ENCODE measurements around the gene L3MBTL4.
A peak's percentile ranks its signal among the peaks of the same experiment; 100 is the strongest.
"Not testable (repeated sequence)": the region's sequence is repeated elsewhere in the genome, so short reads cannot be mapped to it uniquely, and the experiment has no call there.

Gene L3MBTL4

DNA sequence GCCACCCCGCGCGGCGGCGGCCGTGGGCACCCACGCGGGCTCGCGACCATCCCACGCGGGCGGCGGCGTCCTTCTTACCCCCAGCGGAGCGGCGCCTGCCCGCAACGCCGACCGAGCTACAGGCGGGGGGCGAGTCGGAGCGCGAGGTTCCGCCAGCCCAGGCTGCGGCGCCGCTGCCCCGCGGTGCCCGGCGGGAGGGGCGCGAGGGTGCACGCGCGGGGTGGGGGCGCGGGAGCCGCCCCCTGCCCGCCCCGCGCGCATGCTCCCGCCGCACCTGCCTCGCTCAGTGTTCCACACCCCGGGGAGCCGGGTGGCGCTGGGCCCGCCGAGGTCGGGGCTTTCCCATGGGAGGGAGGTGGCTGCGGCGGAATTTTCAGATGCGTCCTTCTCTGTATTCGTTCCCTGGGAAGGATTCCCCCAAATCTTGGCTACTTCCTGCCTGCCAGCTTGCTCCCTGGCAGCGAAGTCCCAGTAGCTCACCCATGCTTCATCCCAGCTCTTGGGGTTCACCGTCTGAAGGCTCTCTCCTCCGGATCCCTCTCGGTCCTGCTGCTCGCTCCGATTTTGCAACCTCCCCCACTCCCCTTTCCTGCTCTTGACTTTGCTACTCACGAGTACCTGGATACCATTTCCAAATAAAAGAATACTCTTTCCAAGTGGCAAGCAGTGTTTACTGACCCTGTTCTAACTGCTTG is at the start of gene L3MBTL4:
L3MBTL4 (minus strand) TSS at position 189 of the 695 bp plus-strand sequence. CDS start 103,286 bp downstream, outside the sequence.
- DNase-seq, result peak; percentile 1

DNA sequence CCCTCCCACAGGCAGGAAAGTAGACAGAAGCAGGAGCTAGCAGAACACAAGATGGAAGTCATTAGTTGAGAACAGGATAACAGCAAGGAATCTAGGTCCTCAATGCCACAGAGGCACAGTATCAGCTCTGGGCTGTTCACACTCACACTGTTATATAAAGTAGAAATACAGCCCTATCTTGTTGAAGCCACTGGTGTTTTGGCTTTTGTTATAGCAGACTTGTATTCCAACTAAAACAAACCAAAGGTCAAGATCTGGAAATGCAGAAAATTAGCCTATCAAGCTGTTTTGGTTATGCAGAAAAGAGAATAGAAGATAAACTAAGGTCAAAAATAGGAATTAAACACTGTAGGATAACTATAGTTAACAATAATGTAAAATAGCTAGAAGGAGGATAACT is 37.5 kb upstream of the L3MBTL4 start:
- DNase-seq, result no peak

DNA sequence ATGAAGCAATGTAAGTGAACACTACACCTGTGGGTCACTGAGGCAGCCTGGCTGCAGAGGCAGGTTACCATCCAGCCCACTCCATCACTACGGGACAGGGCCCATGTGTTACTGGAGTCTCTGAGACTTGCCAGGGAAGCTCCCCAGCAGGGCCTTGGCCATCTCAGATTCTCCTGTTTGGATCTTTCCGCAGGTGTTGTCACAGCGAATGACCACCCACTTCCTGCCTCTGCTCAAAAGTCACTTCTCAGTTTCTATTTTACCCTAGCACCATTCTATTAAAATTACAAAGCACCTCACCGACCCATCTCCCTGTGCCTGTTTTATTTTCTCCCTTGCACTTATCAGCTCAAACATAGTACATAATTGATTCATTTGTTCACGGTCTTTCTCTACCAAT is 34.5 kb upstream of the L3MBTL4 start:
- DNase-seq, result no peak

DNA sequence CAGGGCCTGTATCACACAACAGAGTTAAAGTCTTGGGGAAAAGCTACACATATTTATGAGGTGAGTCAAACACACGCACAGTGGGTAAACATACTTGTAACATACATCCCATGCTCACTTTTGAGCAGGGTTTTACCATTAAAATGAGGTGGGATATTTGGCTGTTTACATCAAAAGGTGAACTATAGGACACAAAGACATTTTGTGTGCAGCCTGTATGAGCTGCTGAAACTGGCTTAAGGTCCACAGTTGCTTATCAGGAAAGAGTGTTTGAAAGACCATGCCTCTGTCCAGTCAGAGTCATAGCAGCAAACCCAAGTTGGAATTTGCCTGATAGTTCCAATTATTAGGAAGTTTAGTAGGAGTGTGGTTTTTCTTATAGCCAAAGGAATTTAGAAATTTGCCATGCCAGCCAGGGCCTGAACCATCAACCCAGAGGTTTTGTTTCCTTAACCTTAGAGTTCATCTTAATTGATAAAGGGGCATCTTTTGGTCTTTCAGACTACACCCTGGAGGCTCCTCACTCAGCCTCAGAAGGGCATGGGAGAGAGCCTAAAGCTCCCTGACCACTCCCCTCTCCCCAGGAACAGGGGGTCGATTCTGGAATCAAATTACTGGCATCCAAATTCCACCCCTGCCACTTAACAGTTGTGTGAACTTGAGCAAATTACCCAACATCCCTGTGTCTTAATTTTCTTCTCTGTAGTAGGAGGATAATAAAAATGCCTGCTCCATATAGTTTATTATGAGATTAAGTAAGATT is 29.9 kb upstream of the L3MBTL4 start:
- no peak for DNase-seq

DNA sequence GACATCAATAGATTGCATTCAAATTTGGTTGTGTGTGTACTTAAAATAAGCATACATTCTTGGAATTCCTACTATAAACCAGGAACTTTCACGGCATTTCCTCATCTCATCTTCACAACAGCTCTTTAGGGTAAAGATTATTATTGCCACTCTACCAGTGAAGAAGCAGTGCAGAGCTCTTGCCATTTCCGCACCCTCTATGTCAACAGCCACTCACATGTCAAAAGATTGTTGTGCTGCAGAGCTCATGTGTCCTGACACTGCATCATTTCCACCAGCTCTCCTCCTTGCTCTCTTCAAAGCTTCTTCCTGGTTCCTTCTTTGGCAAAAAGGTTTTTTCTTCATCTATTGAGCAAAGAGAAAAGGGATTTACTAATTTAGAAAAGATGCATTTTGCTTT is 26.5 kb upstream of the L3MBTL4 start:
- DNase-seq, result no peak

DNA sequence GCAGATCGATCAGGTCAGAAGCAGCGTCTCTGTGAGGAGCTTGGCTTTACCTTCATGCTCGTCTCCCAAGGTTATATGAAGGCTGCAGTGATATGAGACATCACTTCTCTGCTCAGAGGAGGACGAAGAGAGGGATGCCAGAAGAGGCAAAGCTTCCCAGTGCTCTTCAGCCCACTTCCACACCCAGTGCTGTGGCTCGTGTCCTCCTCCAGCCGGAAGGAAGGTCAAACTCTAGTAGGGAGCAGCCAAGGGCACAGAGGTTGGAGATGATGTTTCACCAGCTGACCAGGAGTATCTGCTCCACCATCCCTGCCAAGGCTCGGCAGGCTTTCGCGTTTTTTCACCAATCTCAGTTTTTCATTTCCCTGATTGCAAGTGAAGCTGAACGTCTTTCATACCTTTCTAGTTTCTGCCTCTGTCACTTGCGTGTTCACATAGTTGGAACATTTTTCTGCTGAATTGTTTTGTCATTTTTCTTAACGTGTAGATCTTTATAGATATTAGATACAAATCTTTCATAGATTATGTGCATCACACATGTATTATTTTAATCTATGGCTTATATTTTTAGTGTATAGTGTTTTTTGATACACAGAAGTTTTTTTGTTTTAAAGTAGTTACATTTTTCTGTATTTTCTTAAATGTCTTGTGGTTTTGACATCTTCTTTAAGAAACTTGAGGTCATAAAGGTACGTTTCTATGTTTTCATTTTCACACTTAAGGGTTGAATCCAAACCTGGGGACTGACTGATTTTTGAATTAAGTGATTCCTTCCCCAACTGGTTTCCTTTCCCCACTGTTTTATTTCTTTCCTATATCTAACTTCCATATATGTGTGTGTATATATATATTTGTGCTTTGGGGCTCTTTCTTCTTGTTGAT is 23.5 kb upstream of the L3MBTL4 start:
- no peak for DNase-seq

DNA sequence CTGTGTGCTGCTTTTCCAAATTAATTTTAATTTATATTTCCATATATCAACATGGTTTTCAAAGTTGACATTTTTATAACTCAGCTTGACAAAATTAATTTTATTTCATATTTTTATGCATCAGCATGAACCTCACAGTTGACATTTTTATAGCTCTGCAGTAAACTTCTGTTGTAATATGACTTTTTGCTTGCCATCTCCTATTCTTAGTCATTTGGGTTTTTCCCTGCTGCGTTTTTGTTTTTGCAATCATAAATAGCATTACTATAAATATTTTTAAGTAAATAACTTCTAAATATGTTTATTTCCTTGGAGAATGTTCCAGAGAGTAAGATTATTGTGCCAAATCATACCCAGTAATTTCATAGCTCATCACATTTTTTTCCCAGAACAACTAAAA is 21.0 kb upstream of the L3MBTL4 start:
- DNase-seq, result no peak

DNA sequence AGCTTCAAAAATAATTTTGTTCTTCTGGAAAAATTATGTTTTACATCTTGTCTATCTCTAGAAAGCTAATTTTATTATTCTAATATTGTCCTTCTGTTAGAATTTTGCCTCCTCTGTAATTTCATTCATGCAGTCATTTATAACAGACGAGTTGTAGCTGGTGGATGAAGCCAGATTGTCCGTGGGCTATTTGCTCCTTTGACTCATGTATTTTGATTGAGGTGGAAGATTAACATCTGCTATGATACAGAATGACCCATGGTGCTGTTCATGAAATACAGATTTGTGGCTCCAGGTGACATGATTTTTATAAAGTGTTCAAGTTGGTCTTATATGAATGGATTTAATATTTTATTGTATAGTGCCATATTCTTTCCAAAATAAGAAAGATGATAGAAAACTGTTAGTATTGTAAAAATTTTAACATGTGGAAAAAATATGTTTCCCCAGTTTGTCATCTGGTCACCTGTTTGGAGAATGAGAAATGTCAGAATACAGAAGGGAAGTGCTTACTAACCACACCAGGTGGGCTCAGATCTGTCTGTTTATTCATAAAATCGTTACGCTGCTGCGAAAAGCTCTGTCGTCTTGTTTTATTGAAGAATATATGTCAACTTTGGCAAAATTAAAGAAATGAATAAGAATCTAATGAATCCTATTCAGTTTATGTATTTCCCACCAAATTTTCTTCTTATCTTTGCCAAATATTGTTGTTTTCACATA is 20.4 kb upstream of the L3MBTL4 start:
- DNase-seq, result no peak

DNA sequence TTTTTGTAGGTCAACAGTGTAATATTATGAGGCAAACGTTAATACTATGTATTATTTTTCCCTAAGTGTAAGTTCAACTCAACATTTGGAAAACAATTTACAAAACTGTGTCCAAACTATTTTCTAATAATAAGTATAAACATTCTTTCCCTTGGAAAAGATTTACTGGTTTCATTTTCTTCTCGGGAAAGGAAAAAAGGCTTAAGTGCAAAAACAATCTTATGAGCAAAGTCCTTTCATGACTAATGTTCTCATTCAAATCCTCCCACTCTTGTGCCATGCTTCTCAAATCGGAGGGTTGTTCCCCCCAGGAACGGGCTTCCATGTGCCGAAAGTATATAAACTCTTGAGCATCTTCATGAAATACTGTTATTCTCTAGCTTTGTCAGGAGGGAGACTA is 19.8 kb upstream of the L3MBTL4 start:
- DNase-seq, result no peak

DNA sequence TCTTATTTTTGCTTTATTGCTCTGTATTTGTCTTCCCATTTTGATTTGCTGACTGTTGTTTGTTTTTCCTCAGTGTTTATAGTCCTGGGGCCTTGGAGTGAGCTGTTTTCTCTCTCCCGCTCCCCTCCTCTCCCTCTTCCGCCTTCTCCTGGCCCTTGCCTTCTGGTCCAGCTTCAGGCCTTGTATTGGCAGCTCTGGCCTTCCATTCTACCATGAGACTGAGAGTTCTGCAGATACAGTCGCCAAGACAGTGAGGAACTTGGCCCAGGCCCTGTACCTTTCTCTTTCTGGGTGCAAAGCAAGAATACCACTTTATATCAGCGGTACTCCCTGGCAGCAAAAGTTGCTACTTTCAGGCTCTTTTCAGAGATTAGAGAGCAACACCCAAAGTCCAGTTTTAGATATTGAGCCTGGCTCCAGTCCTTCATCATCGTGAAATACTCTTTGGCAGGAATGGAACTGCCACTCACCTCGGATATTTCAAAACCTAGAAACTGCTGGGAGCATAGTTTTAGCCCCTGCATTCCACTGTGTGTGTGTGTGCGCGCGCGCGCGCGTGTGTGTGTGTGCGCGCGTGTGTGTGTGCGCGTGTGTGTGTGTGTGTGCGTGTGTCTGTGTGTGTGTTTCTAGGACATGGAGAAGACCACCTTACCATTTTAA is 17.1 kb upstream of the L3MBTL4 start:
- no peak for DNase-seq

DNA sequence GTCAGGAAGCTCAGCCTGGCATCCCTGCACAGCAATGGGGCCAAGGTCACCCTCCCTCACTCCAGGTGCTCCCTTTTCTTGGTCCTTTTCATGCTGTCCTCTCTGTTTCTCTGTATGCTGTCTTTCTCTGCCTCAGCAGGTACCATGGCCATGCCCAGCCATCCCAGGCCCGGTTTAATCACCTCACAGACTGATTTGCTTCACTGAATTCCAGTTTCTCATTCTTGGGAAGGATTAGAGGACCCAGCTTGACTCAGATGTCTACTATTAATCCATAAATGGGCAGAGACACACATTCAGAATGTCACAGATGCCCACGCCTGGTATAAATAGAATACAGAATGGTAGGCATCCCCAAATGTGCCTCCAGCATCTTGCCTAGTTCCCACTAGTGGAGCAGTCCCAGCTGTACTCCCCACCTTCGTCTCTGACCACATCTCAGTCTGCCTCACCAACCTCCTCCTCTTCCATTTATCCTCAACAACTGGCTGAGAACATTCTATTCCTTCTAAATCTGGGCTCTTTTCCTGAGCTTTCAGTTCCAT is 14.2 kb upstream of the L3MBTL4 start:
- no peak for DNase-seq

DNA sequence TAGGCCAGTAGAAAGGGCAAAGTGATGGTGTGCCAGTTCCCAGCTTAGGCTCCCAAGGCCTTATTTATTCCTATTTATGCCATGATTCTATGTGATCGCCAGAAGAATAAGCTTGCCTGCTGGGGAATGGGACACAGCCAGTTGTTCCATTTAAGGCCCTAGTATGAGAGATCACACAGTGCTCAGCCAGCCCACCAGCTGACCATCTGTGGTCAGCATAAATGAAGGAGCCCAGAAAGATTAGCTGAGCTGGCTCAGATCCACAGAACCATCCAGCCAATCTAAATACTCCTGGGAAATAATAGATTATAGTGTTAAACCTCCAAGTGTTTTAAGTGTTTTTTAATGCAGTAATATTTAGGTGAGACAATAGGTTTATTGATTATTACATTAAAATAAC is 12.6 kb upstream of the L3MBTL4 start:
- DNase-seq, result no peak

DNA sequence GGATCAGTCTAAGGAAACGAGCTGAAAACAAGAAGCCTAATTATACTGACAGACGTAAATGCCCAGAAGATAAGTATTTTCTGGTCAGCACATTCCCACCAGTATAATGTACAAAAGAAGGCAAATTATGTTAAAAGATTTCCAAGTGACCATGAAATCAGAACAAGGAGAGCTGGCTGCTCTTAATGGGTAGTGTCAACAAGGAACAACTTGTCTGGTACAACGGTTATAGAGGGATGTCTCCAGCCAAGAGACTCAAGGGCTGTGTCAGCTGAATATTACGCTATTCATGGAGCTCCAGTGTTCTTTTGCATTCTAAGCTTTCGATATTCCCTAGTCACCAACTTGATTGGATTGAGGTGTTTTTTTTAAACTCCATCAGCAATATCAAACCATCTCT is 8.6 kb upstream of the L3MBTL4 start:
- no peak for DNase-seq

DNA sequence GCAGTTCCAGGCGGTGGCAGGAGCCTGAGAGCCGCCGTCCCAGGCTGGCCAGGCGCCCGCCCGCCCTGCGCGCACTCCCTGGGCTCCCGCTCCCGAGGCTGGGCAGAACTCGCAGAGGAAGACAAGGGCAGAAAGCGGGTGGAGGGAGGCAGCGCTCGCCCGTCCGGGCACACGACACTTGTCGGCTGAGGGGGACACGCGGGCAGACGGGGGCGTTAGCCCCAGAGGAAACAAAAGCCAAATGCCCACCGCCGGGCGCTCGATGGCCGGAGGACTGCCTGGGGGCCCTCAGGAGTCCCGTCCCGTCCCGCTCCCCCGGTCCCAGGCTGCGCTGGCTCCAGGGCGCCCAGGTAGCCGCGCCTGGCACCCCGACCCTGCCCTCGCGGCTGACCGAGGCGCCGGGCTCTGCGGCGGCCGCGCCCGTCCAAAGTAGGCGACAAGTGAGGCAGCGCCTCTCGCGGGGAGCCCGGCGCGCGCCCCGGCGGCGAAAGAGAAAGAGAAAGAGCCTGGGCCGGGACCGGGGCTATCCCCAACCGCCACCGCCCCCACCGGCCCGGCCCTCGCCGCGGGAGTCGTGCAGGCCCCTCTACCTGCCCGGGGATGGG is 491 bp downstream of the L3MBTL4 start:
- DNase-seq, result peak; percentile 24

DNA sequence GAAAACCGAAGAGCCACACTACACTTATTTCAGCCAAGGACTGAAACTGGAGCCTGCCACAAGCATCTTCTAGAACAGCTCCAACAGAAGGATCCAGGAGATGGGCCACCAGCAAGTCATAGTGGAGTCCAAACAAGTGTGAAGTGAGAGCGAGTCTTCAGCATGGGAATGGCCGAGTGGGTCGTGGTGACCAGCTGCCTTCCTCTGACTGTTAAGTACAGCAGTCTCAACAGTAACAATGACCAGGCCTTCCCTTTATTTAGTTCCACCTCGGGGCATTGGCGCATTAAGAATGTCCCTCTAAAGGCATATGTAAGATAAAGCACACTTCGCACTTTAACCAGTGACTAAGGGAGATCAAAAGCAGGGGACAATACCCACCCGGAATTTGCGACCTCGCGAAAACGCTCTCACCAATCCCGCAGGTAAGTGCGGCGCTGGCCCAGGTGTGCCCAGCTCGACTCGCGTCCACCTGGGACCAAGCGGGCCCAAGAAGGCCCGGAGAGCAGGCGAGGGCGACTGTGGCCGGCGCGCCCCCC is 1.1 kb downstream of the L3MBTL4 start:
- no peak for DNase-seq

DNA sequence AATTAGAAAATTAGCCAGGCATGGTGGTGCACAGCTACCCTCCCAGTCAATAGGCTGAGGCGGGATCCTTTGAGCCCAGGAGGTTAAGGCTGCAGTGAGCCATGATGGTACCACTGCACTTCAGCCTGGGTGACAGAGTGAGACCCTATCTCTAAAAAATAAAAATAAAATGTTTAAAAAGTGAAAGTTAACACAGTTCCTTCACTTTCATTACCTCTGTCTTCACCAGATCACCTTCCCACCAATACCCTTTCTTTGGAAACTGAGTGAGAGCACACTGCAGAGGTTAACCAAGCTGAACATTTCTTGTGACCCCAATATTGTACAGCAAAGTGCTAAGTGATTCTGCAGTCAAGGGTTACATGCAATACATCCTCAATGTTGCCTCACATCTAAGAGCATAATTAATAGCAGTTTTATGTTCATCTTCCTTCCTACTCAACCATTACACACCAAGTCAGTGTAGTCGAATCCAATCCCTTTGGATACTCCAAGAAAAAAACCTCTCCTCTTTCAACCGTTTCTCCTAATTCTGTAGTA is 1.7 kb downstream of the L3MBTL4 start:
- no peak for DNase-seq

DNA sequence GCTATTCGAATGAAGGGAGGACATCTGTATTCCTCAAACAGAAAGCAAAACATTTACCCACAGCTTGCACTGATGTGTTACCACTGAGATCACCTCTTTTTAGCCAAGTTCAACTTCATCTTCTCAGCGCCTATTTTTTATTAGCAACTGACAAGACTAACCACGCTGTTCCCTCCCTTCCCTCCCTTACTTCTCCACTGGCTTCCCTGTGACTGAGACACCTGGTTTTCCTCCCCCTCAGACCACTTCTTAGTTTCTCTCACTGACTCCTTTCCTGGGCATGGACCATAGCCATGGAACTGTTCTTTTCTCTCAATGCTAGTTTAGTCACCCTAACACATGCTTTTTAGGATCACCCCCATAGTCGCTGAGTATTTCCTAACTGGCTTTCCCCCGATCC is 3.3 kb downstream of the L3MBTL4 start:
- DNase-seq, result no peak

DNA sequence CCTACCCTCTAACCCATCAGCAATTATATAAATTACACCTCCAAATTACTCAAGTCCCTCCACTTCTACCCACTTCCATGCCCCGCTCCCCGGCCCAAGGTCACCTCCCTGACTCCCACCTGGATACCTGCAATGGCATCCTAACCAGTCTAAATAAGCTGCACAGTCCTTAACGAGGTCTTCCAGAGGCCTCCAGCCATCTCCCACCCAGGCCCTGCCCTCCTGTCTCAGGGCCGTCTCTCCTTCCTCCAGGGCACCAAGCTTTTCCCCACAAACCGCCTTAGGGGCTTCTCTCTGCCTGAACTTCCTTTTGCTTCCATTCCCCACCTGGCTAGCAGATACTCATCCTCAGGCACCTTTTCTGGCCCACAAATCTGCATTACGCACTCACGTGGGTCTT is 4.8 kb downstream of the L3MBTL4 start:
- DNase-seq, result no peak

DNA sequence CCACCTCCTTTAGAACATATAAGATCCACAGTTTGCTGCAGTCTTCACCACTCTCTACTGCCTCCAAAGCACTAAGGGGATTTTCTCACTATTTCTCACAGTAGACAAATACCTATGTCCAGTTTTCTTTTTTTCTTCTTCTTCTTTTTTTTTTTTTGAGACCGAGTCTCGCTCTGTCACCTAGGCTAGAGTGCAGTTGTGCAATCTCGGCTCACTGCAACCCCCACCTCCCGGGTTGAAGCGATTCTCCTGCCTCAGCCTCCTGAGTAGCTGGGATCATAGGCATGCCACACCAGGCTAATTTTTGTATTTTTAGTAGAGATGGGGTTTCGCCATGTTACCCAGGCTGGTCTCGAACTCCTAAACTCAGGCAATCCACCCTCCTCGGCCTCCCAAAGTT is 6.2 kb downstream of the L3MBTL4 start:
- DNase-seq, result not testable (repeated sequence)

DNA sequence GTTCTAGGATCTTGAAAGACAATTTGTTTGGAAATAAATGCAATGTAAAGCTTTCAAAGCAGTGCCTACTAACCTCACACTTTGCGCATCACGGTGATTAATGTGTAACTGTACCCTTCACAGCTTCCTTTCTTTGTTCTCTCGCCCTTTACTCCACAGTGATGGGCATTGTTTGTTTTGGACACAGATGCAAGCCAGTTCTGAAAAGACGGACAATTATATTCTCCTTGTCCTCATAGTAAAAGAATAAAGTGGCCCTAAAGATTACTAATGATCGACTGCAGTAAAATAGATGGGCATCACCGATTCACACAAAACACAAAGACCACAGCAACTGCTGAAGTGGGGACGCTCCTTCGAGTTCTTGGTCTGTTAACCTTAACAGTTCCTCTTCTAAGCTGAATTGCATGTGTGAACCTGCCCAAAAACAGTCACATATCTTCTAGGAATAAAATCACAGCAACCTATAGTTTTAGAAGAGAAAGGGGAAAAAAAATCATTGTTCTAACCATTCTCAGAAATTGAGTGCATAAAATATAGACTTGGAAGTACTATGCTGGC is 7.7 kb downstream of the L3MBTL4 start:
- no peak for DNase-seq
